Chondrocyte (in vitro differentiated cells): ENCODE data around the gene MCTP2. TPM values are rescaled to one million over a fixed set of nuclear protein-coding genes. Genes with fewer than 3 reads are reported as not detected.

Source experiments
- DNase-seq: peaks from one replicate; pipeline ENCODE4 v3.0.0; 2021; ENCODE audit warnings: mixed read lengths, low spot score
- H3K27ac Mint-ChIP-seq: one replicate; pipeline ENCODE4 v1.8.0; 2021; ENCODE audit warnings: mild to moderate bottlenecking, moderate library complexity, mixed read lengths; ENCODE audit not compliant: unreplicated experiment
- H3K27me3 Mint-ChIP-seq: 2 replicates; pipeline ENCODE4 v1.8.0; 2021; ENCODE audit warnings: low read depth, mixed read lengths
- H3K36me3 Mint-ChIP-seq: 2 replicates; pipeline ENCODE4 v1.8.0; 2021; ENCODE audit warnings: low read depth, mixed read lengths
- H3K4me1 Mint-ChIP-seq: 2 replicates; pipeline ENCODE4 v1.8.0; 2021; ENCODE audit warnings: low read depth, mild to moderate bottlenecking, mixed read lengths
- H3K4me3 Mint-ChIP-seq: one replicate; pipeline ENCODE4 v1.8.0; 2021; ENCODE audit warnings: mild to moderate bottlenecking, moderate library complexity, mixed read lengths; ENCODE audit not compliant: unreplicated experiment
- H3K9me3 Mint-ChIP-seq: 2 replicates; pipeline ENCODE4 v1.8.0; 2021; ENCODE audit warnings: low read depth, mixed read lengths
- long read RNA-seq: library from polyadenylated mRNA; stranded (forward); transcript quantifications from one replicate; pipeline ENCODE4 v2.0.0, GENCODE V29; 2021
- total RNA-seq: library from RNA; stranded (reverse); gene quantifications from 3 replicates; pipeline ENCODE4 v1.2.1, GENCODE V29; 2021
- TF ChIP-seq, protein P1 (sequence below): fragments of 200-600 bp; sonication (generic); IDR thresholded peaks from 2 replicates; pipeline ENCODE4 v1.5.0; 2021; ENCODE audit warnings: antibody characterized with exemption, mild to moderate bottlenecking, moderate library complexity

The MCTP2 gene, protein sequence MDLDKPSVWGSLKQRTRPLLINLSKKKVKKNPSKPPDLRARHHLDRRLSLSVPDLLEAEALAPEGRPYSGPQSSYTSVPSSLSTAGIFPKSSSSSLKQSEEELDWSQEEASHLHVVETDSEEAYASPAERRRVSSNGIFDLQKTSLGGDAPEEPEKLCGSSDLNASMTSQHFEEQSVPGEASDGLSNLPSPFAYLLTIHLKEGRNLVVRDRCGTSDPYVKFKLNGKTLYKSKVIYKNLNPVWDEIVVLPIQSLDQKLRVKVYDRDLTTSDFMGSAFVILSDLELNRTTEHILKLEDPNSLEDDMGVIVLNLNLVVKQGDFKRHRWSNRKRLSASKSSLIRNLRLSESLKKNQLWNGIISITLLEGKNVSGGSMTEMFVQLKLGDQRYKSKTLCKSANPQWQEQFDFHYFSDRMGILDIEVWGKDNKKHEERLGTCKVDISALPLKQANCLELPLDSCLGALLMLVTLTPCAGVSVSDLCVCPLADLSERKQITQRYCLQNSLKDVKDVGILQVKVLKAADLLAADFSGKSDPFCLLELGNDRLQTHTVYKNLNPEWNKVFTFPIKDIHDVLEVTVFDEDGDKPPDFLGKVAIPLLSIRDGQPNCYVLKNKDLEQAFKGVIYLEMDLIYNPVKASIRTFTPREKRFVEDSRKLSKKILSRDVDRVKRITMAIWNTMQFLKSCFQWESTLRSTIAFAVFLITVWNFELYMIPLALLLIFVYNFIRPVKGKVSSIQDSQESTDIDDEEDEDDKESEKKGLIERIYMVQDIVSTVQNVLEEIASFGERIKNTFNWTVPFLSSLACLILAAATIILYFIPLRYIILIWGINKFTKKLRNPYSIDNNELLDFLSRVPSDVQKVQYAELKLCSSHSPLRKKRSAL
- total RNA-seq, result 3.6 to 4.5 TPM (median 4.0 TPM) in 3 replicates
- long read RNA-seq, partial matches to known transcripts, result 0 of 5 reads
- long read RNA-seq, other reads (novel, unspliced or antisense), result 5 of 5 reads

DNA sequence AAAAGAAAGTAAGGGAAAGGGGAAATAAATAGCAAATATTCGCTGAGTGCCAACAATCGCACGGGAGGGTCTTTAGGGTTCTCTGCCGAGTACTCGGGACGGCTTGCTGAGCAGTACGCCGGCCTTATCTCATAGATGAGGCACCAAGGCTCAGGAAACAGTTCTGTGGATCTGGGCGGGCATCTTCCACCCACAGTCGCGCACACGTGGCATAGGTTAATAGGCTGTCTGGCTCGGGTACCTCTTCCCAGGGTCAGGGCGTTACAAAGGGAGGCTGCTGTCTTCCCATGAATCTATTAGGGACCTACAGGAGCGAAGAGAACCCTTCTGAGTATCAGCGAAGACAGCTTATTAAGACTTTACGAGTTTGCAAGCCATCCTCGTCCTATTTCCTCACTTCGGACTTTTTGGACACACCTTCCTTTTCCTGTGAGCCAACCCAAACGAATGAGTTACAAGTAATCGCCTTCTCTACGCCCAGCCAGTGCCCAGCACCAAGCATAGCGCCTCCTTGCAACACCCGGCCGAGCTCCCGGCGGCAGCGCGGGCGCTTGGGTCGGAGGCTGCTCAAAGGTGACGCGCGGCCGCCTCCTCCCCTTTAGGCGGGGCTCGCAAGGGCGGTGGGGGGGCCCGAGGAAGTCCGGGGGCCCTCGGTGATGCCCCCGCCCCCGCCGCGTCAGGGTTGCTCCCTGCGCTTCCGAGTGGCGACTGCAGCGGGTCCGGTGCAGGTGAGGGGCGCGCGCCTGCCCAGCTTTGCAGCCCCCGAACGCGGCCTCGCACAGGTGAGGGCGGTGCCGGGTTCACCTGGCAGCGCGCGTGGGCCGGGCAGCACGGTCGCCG, at the start of gene MCTP2:
Gene MCTP2 (plus strand): TSS at position 679 of the 840 bp plus-strand sequence. CDS start 66,705 bp downstream, outside the sequence.
- Mint-ChIP-seq H3K36me3 (no peaks in the 10 kb centered on the region), H3K27ac (peak within 1 kb of the TSS; percentile 83), H3K4me1 (peaks cover 34% of the 10 kb centered on the region), H3K4me3 (peak within 1 kb of the TSS; percentile 82), H3K9me3 (no peaks in the 10 kb centered on the region), H3K27me3 (peaks cover 4% of the 10 kb centered on the region)
- TF ChIP-seq, protein P1, sequence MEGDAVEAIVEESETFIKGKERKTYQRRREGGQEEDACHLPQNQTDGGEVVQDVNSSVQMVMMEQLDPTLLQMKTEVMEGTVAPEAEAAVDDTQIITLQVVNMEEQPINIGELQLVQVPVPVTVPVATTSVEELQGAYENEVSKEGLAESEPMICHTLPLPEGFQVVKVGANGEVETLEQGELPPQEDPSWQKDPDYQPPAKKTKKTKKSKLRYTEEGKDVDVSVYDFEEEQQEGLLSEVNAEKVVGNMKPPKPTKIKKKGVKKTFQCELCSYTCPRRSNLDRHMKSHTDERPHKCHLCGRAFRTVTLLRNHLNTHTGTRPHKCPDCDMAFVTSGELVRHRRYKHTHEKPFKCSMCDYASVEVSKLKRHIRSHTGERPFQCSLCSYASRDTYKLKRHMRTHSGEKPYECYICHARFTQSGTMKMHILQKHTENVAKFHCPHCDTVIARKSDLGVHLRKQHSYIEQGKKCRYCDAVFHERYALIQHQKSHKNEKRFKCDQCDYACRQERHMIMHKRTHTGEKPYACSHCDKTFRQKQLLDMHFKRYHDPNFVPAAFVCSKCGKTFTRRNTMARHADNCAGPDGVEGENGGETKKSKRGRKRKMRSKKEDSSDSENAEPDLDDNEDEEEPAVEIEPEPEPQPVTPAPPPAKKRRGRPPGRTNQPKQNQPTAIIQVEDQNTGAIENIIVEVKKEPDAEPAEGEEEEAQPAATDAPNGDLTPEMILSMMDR, result peak; percentile 54
- DNase-seq, result peak; percentile 91

DNA sequence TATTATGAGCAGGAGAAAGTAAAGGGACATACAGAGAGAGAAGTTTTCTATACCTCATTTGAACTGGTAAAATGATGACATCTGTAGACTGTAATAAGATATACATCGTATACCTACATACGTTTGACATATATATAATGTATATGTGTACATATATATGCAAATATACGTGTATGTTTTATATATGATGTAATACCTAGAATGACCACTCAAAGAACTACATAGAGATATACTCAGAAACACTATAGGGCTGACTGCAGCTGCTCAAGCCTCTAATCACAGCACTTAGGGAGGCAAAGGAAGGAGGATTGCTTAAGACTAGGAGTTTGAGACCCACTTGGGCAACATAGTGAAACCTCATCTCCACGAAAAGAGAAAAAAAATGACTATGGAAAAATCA, 48.5 kb upstream of the MCTP2 start:
- no peak for DNase-seq
- no peak overlapping the region for H3K4me3 Mint-ChIP-seq
- no peaks in the 10 kb centered on the region for H3K4me1 Mint-ChIP-seq
- TF ChIP-seq, protein P1, result no peak
- H3K36me3 Mint-ChIP-seq, result no peaks in the 10 kb centered on the region
- H3K27ac Mint-ChIP-seq, result no peak overlapping the region
- H3K9me3 Mint-ChIP-seq, result peaks cover 6% of the 10 kb centered on the region
- peaks cover 2% of the 10 kb centered on the region for H3K27me3 Mint-ChIP-seq

DNA sequence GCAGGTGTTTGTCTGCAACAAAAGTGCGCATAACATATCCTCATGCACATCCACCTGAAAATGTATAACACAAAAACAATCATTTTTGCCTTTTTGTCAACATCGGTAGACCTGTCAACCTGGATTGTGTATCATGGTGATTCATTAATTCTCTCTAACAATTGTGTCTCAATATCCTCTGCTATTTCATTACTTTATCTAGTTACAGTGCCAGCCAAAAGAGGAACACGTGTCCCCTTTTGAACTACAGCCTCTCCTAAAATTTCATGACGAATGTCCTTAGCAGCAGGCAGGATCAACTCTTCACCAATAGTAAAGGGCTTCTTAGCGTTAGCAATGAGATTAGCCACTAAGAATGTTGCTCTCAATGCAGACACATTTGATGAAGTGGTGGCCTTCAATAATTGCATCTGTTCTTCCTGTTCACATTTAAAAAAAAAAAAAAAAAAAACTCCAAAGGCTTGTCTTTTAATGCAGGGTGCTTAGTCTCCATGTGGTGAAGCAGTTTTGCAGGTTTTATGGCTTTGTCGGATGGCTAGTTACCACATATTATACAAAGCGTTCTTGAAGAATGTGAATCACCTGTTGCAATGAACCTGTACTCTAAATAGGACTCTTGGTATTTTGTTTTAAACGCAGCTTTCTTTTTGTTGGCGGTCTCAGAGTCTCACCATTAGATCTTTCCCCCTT, 45.7 kb upstream of the MCTP2 start:
- Mint-ChIP-seq H3K4me1 (no peaks in the 10 kb centered on the region), H3K36me3 (no peaks in the 10 kb centered on the region), H3K27ac (no peak overlapping the region), H3K4me3 (no peak overlapping the region), H3K27me3 (peaks cover 16% of the 10 kb centered on the region), H3K9me3 (peaks cover 4% of the 10 kb centered on the region)
- TF ChIP-seq, protein P1, result no peak
- no peak for DNase-seq

DNA sequence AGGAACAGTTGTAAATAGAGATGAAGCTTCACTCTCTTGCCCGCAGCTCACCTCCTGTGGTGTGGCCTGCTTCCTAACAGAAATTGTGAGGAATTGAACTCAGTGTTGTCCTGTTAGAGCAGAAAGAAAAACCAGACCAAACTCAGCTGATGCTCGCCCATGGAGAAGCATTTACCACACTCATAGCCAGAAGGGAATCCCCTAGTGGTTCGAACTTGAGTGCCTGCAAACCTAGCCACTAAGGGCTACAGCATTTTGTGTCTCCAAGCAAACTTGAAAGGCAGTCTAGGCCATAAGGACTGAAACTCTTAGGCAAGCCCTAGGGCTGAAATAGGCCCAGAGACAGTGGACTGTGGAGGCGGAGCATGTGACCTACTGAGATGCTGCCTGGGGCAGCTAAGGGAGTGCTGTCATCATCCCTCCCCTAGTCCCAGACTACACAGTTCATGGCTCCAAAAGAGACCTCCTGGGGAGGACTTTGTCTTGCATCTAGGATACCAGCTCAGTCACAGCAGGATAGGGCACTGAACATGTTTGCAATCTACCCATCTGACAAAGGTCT, 44.5 kb upstream of the MCTP2 start:
- H3K27me3 Mint-ChIP-seq, result peaks cover 16% of the 10 kb centered on the region
- H3K9me3 Mint-ChIP-seq, result no peaks in the 10 kb centered on the region
- no peaks in the 10 kb centered on the region for H3K36me3 Mint-ChIP-seq
- no peaks in the 10 kb centered on the region for H3K4me1 Mint-ChIP-seq
- TF ChIP-seq, protein P1, result no peak
- no peak overlapping the region for H3K27ac Mint-ChIP-seq
- H3K4me3 Mint-ChIP-seq, result no peak overlapping the region
- DNase-seq, result no peak
